GM21619 (cell line): Measurements from ENCODE around the gene FLNB.

ENCODE experiments used
- ATAC-seq: cut with Tn5 transposase; IDR thresholded peaks from one replicate; pipeline ENCODE4 v1.9.1; 2021; ENCODE audit not compliant: unreplicated experiment

The FLNB gene

DNA sequence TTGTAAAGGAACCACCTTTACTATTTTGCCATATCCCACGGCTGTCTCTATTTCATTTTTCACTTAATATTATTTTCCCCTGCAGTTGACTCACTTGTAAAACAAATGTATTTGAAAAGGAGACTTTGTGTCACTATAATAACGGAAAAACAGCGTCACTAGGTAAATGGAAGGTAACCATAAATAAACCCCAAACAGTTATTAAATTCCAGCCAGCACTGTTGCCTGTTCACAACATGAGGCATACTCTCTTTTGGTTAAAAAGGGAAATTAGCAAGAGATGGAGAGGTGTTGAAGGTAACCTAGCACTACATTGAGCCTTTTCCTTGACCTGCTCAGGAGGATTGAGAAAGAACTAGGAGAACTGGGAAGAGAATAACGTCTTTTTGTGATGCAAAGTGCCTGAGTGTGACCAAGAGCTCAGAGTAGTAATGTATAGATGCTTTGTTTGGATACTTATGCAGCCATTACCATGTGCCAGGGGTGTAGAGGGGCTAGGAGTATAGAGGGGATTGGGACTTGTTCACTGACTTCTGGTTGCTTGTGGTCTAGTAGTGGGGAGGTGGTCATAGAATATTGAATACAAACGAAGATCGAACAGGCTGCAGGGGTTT lies 19.6 kb downstream of the FLNB start:
- ATAC-seq = no peak

DNA sequence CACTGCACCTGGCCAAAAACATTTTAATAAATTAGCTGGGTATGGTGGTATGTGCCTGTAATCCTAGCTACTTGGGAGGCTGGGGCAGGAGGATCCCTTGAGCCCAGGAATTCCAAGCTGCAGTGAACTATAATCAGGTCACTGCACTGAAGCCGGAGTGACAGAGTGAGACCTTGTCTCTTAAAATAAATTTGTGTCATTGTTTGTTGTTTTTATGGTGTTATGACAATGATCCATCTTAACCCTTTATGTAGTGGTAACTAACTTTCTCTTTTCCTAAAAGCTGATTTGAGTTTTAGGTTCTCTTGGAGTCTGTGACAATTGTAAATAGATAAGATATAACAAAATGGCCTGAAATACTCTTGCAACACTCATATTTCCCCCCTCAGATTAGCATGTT lies 20.7 kb downstream of the FLNB start:
- no peak for ATAC-seq

DNA sequence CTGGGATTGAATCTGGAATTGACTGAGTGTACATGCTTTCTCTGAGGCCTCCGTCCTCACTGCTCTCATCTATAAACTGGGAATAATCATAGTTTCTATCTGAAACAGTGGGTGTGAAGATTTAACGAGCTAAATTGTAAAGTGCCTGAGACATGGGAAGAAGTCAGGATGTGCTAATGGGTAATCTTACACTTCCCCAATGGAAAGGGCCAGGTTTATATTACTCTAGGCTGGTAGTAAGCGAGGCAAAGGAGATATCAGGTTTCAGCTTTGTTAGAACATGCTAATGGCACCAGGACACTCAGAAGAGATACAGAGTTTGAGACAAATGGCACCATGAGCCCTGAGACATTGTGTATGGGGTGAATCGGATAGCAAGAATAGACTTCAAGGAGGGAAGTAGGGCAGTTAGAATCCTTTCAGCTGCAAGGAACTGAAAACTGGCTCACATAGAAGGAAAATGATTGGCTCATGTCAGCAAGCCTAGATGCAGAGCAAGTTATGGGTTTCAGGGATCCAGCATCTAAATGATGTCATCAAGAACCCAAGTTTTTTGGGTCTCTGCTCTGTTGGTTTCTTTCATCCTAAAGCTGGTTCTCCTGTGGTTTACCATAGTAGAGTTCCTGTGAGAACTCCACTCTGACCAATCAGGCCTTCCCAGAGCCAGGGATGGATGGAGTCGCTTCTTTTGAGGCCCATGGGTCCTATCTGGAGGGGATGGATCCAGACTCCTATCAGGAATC lies 21.8 kb downstream of the FLNB start:
- ATAC-seq = no peak

DNA sequence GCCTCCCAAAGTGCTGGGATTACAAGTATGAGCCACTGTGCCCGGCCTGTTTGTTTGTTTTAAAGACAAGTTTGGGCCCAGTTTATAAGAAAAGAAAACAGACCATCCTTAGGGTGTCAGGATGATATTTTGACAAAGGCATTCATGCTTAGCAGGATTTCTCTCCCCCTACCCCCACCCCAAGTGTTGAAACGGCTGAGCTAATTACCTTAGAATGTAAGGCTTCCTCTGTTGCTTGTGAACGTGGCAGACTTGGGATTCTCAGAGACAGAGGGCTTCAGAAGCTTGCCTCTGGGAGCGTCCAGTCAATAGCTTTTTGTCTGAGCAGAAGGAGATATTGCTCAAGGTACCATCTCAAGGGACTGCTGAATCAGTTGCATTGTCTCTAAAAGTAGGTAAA lies 24.0 kb downstream of the FLNB start:
- ATAC-seq = no peak

DNA sequence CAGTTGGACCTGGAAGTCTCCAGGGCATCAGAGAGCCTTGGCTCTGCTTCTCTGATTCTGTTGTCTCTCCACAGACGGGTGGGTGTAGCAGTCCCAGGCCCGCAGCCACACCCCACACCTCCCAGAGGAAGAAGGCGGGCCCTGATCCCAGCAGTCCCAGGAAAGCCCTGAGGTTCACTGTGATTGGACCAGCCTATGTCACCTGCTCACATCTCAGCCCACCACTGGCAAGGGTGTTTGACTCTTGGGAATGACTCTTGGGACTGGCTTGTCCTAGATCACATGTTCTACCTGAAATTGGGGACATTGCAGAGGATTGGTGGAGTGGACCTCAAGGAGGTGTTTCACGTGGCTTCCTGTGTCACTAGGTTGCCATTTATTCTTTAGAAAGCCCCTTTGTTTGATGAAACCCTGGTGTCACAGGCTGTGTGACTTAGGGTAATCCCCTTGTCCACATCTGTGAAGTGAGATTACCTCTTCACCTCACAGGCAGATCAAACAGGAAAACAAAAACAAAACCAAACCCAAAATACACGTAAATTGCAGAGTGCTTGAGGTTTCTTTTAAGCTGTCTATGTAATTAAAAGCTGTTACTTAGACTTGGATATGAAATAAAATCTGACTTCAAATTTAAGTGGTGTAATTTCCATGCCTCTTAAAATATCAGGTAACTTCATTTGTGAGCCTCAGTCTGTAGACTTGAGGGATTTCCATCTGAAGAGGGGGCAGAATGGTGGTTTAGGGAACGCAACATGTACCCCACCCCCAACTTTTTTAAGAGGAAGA lies 26.7 kb downstream of the FLNB start:
- peak; percentile 95 for ATAC-seq

DNA sequence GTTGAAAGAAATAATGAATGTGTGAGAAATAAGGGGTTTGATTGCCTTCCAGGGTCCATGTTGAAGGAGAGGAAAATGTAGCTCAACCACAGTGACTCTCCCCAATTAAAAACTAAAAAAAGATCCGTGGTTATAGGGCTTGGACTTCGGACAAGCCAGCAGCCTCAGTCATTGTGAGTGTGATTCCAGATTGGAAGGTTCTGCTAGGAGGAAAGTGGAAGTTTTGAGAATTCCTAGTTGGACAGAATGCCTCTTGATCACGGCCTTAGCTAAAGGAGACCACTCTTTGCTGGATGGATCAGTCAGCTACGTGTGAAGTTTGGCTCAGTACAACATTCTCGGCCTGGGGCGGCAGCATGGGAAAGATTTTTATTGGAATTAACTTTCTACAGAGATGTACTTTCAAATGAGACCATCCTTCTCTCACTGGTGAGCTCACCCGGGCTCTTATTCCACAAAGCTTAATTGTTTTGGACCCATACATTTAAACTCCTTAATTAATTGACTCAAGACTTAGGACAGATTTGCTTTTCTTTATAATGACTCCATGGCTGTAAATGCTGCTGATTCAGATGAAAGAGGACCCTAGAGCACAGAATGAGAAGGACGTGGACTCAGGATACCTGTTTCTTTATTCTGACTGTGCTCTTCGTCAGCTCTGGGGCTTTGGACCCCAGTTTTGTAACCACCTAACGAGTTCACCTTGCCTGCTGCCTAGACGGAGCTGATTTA lies 27.5 kb downstream of the FLNB start:
- no peak for ATAC-seq

DNA sequence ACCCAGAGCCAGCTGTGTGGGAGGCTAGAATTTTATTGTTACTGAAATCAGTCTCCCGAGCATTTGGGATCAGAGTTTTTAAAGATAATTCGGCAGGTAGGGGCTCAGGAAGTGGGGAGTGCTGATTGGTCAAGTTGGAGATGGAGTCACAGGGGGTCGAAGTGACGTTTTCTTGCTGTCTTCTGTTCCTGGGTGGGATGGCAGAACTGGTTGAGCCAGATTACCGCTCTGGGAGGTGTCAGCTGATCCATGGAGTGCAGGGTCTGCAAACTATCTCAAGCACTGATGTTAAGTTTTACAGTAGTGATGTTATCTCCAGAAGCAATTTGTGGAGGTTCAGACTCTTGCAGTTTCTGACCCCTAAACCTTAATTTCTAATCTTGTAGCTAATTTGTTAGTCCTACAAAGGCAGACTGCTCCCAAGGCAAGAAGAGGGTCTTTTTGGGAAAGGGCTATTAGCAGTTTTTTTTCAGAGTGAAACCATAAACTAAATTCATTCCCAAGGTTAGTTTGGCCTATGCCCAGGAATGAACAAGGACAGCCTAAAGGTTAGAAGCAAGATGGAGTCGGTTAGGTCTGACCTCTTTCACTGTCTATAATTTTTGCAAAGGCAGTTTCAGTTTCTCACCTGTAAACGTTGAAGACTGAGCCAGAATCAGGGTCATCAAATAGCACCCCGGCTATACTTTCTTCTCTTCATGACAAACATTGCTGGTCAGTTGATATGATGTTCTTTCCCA lies 28.2 kb downstream of the FLNB start:
- no peak for ATAC-seq

DNA sequence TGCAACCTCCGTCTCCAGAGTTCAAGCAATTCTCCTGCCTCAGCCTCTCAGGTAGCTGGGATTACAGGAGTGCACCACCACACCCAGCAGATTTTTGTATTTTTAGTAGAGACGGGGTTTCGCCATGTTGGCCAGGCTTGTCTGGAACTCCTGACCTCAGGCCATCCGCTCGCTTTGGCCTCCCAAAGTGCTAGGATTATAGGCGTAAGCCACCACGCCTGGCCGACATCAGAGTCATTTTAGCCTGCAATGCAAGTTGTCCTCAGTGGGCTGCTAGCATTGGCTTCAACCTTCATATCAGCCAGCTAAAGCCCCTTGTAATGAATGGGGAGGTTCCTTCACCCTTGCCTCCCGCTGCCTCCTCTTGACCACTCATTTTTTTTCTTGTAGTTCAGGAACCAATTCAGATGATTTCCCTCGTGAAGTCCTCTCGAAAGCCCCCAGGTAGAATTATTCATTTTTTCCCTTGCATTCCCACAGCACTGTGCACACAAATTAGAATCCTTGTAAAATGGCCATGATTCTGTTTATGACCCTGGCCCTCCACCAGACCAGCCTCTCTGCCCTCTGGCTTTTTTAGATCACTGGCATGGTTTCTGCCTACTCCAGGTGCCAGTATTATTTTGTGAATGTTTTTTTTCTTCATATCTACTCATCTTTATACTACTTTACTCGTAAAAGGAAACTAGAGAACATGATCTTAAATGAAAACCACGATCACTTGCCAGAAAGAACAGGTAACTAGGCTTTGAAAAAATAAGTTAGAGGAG lies 29.1 kb downstream of the FLNB start:
- ATAC-seq = no peak

DNA sequence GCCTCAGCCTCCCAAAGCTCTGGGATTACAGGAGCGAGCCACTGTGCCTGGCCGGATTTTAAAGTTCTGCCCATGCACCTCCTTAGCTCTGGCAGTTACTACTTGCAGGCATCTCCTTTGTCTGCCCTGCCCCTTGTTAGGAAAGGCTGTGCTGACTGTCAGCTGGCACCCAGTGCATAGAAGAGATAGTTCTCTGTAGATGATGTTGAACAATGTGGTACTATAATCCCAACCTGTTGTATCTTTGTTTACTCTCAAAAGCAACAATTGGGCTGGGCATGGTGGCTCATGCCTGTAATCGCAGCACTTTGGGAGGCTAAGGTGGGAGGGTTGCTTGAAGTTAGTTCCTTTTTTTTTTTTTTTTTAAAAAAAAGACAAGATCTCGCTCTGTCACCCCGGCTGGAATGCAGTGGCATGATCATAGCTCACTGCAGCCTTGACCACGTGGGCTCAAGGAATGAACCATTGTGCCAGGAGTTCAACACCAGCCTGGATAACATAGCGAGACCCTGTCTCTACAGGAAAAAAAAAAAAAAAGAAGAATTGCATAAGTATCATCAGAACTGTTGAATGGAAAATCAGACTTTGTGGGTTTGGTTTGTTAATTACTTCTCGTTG lies 30.6 kb downstream of the FLNB start:
- no peak for ATAC-seq

DNA sequence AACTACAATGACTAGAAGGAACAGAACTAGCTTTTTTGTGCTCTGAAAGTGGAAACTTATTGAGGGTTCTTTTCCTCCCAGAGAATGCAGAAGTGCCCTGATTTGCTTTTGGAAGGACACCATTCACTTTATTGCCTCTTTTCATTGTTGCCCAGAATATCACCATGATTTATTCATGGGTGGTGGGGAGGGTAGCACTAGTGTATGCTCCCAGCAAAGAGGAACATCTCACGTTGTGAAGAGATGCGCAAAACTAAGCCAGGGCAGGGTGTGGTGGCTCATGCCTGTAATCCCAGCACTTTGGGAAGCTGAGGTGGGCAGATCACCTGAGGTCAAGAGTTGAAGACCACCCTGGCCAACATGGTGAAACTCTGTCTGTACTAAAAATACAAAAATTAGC lies 31.4 kb downstream of the FLNB start:
- no peak for ATAC-seq

DNA sequence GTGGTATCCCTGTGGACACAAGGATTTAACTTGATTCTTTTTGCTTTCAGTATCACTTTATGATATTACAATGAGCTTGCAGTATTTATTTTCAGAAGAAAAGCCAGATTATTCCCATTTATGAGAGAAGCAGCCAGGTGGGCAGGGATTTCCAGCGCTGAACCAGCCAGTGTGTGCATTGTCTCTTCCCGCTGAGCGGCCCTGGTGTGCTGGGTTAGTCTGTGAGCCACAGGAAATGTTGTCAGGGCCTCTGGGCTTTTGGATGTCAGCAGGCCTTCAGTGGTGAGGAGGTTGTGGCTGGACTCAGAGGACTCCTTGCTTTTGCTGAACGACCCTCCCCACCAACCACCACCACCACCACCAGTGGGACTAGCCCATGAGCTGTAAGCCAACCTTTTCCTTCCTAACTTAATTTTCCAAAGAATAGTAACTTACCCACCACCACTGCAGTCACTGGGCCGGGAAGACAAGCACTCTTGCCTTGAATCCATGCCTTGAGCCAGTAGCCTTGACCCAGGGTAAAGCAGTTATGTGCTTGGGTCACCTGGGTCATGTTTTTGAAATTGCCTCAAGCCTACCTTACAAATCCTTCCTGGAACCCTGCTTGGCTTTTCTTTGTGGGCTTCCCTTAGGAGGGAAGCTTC lies 33.1 kb downstream of the FLNB start:
- ATAC-seq = no peak

DNA sequence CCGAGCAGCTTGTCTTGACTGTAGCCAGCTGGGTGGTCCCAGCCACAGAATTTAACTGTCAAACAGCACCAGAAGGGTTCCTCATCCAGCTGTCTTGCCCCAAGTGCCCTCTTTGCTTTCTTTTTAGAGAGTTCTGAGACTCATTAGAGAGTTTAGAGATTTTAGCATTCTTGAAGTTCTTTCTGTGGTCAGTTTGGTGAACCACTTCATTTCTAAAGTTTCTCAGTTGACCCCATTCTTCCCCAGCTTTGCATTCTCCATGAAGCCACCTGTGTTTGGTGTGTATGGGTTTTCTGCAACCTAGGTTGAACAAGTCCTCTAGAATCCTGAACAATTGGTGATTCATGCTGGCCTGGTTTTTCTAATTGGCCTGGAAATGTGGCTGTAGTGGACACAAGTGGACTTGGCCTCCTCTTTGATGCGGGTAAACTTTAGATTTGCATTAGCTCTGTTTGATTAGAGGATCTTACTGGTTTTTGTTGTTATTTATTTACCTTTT lies 33.7 kb downstream of the FLNB start:
- peak; percentile 91 for ATAC-seq

DNA sequence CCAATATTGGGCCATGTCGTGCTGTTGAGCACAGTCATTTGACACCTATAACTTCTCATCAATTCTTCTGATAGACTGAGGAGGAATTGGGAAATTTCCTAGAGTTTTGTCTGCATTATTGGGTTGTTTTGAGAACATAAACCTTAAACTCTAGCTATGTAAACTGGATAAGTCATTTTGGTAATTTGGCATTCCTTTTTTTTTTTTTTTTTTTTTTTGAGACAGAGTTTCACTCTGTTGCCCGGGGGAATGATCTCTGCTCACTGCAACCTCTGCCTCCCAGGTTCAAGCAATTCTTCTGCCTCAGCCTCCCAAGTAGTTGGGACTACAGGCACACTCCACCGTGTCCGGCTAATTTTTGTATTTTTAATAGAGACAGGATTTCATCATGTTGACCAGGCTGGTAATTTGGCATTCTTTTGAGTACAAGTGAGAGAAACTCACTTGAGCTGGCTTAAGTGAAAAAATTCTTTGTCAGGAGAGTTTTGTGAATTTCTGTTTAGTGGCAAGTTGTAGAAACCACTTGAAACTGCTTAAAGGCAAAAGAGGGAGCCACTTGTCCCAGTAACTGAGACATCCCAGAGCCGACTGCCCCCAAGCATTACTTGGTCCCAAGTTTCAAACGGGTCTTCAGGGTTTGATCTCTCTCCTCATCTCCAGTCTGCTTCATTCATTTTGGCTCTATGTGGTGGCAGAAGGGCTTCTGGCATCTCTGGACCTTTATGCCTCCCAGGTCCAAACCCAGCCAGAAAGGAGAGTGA lies 34.9 kb downstream of the FLNB start:
- ATAC-seq = no peak

DNA sequence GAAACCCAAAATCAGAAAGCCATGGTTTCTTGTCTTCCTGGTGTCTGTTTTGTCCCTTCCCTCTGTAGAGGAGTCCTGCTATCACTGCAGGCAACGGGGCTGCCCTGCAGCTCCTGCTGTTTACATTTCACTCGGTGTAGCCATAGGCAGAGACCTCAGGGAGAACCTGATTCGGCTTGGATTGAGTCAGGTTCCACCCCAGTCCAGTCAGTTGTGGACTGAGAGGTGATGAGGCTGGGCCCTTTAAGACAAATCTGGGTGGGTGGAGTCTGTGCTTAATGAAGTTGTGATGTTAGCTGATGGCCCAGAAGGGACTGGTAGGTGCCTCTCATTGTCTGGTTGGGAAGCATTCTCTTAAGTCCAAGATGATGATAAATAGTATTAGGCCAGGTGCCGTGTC lies 35.7 kb downstream of the FLNB start:
- ATAC-seq = no peak

DNA sequence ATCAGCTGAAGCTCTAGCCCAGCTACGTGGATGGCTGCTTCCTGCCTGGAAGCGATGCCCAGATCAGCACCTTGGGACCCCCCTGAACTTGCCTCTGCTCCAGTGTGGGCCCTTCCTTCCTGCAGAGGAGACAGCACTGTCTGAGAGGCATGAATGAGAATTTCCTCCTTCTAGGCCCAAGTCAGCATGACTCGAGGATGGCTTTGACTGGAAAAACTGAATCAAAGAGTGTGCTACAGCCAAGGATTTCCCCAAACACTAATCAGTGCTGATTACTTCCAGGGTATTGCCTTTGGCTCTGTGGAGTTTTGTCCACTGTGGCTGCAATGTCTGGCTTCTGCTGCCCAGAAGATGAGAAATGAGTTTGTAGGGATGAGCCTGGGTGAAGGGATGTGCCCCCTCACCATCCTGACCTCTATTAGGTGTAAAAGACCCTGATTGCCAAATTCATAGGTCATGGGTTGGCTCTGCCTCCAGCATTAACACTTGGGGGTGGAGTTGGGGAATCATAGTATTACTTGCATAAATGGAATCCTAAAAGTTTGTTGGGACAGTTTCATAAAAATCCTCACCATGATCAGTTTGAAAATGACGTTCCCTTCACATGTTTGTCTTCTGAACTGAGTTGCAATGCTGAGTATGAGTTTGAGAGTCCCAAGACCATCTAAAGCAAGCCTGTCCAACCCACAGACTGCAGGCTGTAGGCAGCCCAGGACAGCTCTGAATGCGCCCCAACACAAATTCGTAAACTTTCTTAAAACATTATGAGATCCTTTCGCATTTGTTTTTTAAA lies 36.7 kb downstream of the FLNB start:
- ATAC-seq = no peak

DNA sequence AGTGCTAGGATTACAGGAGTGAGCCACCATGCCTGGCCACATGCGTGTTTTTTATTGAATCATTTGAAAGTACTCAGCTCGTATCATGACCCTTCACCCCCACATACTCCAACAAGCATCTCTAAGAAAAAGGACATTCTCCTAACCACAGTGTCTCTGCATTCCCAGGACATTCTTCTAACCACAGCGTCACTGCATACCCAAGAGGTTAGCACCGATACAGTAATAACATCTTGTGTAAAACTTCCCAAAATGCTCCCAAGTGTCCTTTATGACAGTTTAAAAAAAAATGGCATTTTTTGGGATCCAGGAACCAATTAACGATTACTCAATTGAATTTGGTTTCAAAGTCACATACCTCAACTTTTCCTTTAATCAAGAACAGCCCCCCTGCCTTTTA lies 39.6 kb downstream of the FLNB start:
- no peak for ATAC-seq

DNA sequence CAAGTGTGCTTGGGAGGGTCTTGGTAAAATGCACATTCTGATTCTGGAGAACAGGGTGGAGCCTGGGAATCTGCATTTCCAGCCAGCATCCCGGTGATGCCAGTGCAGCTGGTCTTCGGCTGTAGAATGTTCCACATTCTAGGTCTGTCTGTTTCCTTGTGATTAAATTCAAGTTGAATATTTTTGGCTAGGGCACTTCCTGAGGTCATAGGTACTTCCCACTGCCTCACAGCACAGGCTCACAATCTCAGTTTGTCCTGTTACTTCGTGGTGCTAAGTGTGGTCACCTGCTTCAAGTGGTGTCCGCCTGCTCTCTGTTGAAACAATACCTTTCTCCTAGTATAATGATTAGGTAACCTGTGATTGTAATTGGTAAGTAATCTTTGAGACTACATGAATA lies 40.1 kb downstream of the FLNB start:
- no peak for ATAC-seq
